ENCODE results near the gene AMZ1.

AMZ1 gene

GRCh38 chr7:2651847-2652735 lies 35.9 kb upstream of the AMZ1 start:
- no peak for DNase-seq

- no peak for DNase-seq
These were observed 35.3 kb upstream of the AMZ1 start for GRCh38 chr7:2652736-2653060.

- DNase-seq: no peak
These were observed 33.9 kb upstream of the AMZ1 start for GRCh38 chr7:2654059-2654458.

- DNase-seq: peak; percentile 20
These were observed 32.0 kb upstream of the AMZ1 start for GRCh38 chr7:2655870-2656614.

GRCh38 chr7:2657208-2657607 lies 30.8 kb upstream of the AMZ1 start:
- no peak for DNase-seq

- peak; percentile 21 for DNase-seq
These were observed 29.9 kb upstream of the AMZ1 start for GRCh38 chr7:2657920-2658671.

- DNase-seq: no peak
These were observed 29.1 kb upstream of the AMZ1 start for GRCh38 chr7:2658941-2659340.

- DNase-seq: peak; percentile 30
These were observed 28.2 kb upstream of the AMZ1 start for GRCh38 chr7:2659556-2660358.

- peak; percentile 33 for DNase-seq
These were observed 27.5 kb upstream of the AMZ1 start for GRCh38 chr7:2660359-2661095.

- no peak for DNase-seq
These were observed 26.9 kb upstream of the AMZ1 start for GRCh38 chr7:2661096-2661449.

GRCh38 chr7:2661602-2662272 lies 26.3 kb upstream of the AMZ1 start:
- DNase-seq: peak; percentile 52

- DNase-seq: peak; percentile 29
These were observed 25.5 kb upstream of the AMZ1 start for GRCh38 chr7:2662273-2663120.

- peak; percentile 71 for DNase-seq
These were observed 24.7 kb upstream of the AMZ1 start for GRCh38 chr7:2663121-2663886.

GRCh38 chr7:2663960-2664359 lies 24.0 kb upstream of the AMZ1 start:
- DNase-seq: no peak

- no peak for DNase-seq
These were observed 22.6 kb upstream of the AMZ1 start for GRCh38 chr7:2665359-2665791.

GRCh38 chr7:2666155-2666554 lies 21.8 kb upstream of the AMZ1 start:
- no peak for DNase-seq

- DNase-seq: no peak
These were observed 21.3 kb upstream of the AMZ1 start for GRCh38 chr7:2666588-2667250.

GRCh38 chr7:2667843-2668242 lies 20.2 kb upstream of the AMZ1 start:
- no peak for DNase-seq

GRCh38 chr7:2668401-2668800 lies 19.6 kb upstream of the AMZ1 start:
- DNase-seq: no peak

All from femur (tissue), 1 donor.